SIG-M5 treated with dmso at 0.1 percent for 504 hours (cell line): ENCODE measurements around the gene CDH13.

Experiments used
- DNase-seq: peaks from one replicate; lab custom pipeline; 2025; ENCODE audit not compliant: unreplicated experiment; lab: John Stamatoyannopoulos, UW

CDH13 gene

GRCh38 chr16:82626791-82627261, at the start of gene CDH13:
TSS of gene CDH13 (plus strand) at chr16:82626969.
- no peak for DNase-seq

GRCh38 chr16:82580298-82580890, 46.4 kb upstream of the CDH13 start:
- DNase-seq, result peak; percentile 47

- DNase-seq, result no peak
Observed at GRCh38 chr16:82582975-82583374, 43.8 kb upstream of the CDH13 start.

- no peak for DNase-seq
Observed at GRCh38 chr16:82583422-82583821, 43.3 kb upstream of the CDH13 start.

GRCh38 chr16:82584553-82585152, 42.1 kb upstream of the CDH13 start:
- no peak for DNase-seq

GRCh38 chr16:82585675-82586074, 41.1 kb upstream of the CDH13 start:
- no peak for DNase-seq

GRCh38 chr16:82586130-82586529, 40.6 kb upstream of the CDH13 start:
- DNase-seq, result no peak

- DNase-seq, result no peak
Observed at GRCh38 chr16:82587289-82587688, 39.5 kb upstream of the CDH13 start.

GRCh38 chr16:82589407-82589806, 37.4 kb upstream of the CDH13 start:
- no peak for DNase-seq

GRCh38 chr16:82594114-82594513, 32.7 kb upstream of the CDH13 start:
- no peak for DNase-seq

GRCh38 chr16:82598771-82599170, 28.0 kb upstream of the CDH13 start:
- no peak for DNase-seq

GRCh38 chr16:82601989-82602640, 24.7 kb upstream of the CDH13 start:
- DNase-seq, result no peak

- DNase-seq, result peak; percentile 2
Observed at GRCh38 chr16:82603784-82604411, 22.9 kb upstream of the CDH13 start.

- DNase-seq, result no peak
Observed at GRCh38 chr16:82605076-82605475, 21.7 kb upstream of the CDH13 start.

- DNase-seq, result no peak
Observed at GRCh38 chr16:82605863-82606620, 20.7 kb upstream of the CDH13 start.

GRCh38 chr16:82609140-82609539, 17.6 kb upstream of the CDH13 start:
- DNase-seq, result no peak

GRCh38 chr16:82612263-82612662, 14.5 kb upstream of the CDH13 start:
- DNase-seq, result no peak

- no peak for DNase-seq
Observed at GRCh38 chr16:82616356-82616755, 10.4 kb upstream of the CDH13 start.

GRCh38 chr16:82621781-82622180, 5.0 kb upstream of the CDH13 start:
- no peak for DNase-seq

- DNase-seq, result no peak
Observed at GRCh38 chr16:82623241-82623640, 3.5 kb upstream of the CDH13 start.
